Measurements from ENCODE around the gene KCNF1.

The KCNF1 gene

DNA sequence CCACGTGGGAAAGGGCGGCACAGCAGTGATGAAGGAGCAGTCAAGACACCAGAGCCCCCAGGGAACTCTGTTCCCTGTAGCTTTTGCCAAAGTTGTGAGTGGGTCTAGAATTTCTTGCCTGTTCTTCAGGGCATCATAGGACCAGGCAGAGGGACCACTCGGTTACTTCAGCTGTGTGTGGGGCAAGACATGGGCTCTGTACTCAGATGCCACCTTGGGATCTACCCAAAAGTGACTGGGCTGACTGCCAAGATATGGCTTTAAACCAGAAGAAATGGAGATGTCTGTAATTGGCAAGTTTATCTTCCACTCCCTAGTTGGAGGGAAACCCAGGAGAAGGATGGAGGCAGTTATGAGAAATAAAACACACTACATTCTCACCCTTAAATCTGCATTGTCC is 29.6 kb downstream of the KCNF1 start:
- Histone ChIP-seq H3K27ac (ENCODE audit: low read length) (no peak overlapping the region), H2AFZ (ENCODE audit: low read depth, low read length) (no peak overlapping the region)

DNA sequence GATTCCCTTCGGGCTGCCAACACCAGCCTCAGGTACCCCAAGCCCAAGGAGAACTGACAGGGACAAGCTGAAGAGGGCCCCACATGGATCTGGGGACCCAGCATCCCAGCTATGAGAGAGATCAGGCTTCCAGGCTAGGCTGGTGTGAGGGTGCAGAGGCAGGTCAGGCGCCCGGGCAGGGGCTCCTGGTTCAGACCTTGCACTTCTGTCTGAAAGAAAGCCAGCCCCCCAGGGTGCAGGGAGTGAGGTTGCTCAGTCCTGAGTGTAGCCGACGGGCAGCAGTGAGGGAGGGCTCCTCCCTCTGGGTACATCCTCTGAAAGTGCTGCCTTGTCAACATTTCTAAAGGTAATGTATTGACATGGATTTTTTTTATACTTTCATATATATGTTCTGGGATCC is 33.1 kb downstream of the KCNF1 start:
- H3K4me3 ChIP-seq (ENCODE audit: low read depth in 1 of 2, low read length in 2 of 2): no peak overlapping the region
- DNase-seq: no peak
- no peak for ATAC-seq (ENCODE audit: insufficient read depth, low read depth)
- H3K27ac ChIP-seq (ENCODE audit: low read length): no peak overlapping the region
- H3K9ac ChIP-seq (ENCODE audit: low read depth, low read length): no peak overlapping the region
- no peak overlapping the region for H3K4me2 ChIP-seq (ENCODE audit: insufficient read depth, low read length)
- no peaks in the 10 kb centered on the region for H3K27me3 ChIP-seq (ENCODE audit: insufficient read depth, low read length, poor library complexity)
- no peak overlapping the region for H2AFZ ChIP-seq (ENCODE audit: low read depth, low read length)
- H3K36me3 ChIP-seq (ENCODE audit: insufficient read depth, low read length): no peaks in the 10 kb centered on the region
- H3K4me1 ChIP-seq (ENCODE audit: insufficient read depth, low read length): no peaks in the 10 kb centered on the region
- no peaks in the 10 kb centered on the region for H3K9me3 ChIP-seq (ENCODE audit: insufficient read depth, low read length, severe bottlenecking)
- no peaks in the 10 kb centered on the region for H3K79me2 ChIP-seq (ENCODE audit: insufficient read depth, low read length)
- TF ChIP-seq EZH2 (IDR thresholded peaks at IDR 0.05; ENCODE audit: borderline replicate concordance, low read depth, low read length, severe bottlenecking): no peak
- H4K20me1 ChIP-seq (ENCODE audit: insufficient read depth, low read length): no peaks in the 10 kb centered on the region

More for the DNA sequence above, 29.6 kb downstream of the KCNF1 start:
- Histone ChIP-seq H4K20me1 (ENCODE audit: insufficient read depth, low read length) (no peaks in the 10 kb centered on the region), H3K36me3 (ENCODE audit: insufficient read depth, low read length) (no peaks in the 10 kb centered on the region), H3K4me2 (ENCODE audit: insufficient read depth, low read length) (no peak overlapping the region), H3K9me3 (ENCODE audit: insufficient read depth, low read length, severe bottlenecking) (peaks cover 7% of the 10 kb centered on the region), H3K4me1 (ENCODE audit: insufficient read depth, low read length) (no peaks in the 10 kb centered on the region), H3K9ac (ENCODE audit: low read depth, low read length) (no peak overlapping the region), H3K4me3 (ENCODE audit: low read depth in 1 of 2, low read length in 2 of 2) (no peak overlapping the region), H3K27me3 (ENCODE audit: insufficient read depth, low read length, poor library complexity) (no peaks in the 10 kb centered on the region), H3K79me2 (ENCODE audit: insufficient read depth, low read length) (no peaks in the 10 kb centered on the region)
- ATAC-seq (ENCODE audit: insufficient read depth, low read depth) (no peak), DNase-seq (no peak)
- TF ChIP-seq, protein P1, sequence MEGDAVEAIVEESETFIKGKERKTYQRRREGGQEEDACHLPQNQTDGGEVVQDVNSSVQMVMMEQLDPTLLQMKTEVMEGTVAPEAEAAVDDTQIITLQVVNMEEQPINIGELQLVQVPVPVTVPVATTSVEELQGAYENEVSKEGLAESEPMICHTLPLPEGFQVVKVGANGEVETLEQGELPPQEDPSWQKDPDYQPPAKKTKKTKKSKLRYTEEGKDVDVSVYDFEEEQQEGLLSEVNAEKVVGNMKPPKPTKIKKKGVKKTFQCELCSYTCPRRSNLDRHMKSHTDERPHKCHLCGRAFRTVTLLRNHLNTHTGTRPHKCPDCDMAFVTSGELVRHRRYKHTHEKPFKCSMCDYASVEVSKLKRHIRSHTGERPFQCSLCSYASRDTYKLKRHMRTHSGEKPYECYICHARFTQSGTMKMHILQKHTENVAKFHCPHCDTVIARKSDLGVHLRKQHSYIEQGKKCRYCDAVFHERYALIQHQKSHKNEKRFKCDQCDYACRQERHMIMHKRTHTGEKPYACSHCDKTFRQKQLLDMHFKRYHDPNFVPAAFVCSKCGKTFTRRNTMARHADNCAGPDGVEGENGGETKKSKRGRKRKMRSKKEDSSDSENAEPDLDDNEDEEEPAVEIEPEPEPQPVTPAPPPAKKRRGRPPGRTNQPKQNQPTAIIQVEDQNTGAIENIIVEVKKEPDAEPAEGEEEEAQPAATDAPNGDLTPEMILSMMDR (IDR thresholded peaks at IDR 0.05; ENCODE audit: borderline replicate concordance, extremely low read depth, low read length, poor library complexity, severe bottlenecking): no peak
- TF ChIP-seq EZH2 (IDR thresholded peaks at IDR 0.05; ENCODE audit: borderline replicate concordance, low read depth, low read length, severe bottlenecking): no peak

DNA sequence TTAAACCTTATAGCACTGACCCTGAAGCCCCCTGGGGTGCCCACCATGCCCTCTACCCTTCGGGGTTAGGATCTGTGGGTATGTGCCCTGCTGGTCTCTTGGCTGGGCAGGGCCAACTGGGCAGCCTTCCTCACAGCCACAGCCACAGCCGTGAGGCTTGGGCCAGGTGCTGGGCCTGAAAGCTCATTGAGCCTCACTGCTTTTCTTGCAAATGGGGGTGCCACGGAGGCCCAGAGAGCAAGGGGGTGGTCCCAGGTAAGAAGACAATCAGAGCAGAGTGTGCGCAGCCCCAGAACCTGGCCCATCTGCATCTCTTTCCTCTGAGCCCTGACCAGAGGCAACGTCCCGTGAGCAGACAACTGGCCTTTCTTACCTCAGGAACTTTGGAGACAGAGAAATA is 34.7 kb downstream of the KCNF1 start:
- no peaks in the 10 kb centered on the region for H3K27me3 ChIP-seq (ENCODE audit: insufficient read depth, low read length, poor library complexity)
- H3K9me3 ChIP-seq (ENCODE audit: insufficient read depth, low read length, severe bottlenecking): peaks cover 1% of the 10 kb centered on the region
- no peak overlapping the region for H3K27ac ChIP-seq (ENCODE audit: low read length)
- no peaks in the 10 kb centered on the region for H3K36me3 ChIP-seq (ENCODE audit: insufficient read depth, low read length)
- ATAC-seq (ENCODE audit: insufficient read depth, low read depth) (no peak), DNase-seq (no peak)
- no peaks in the 10 kb centered on the region for H4K20me1 ChIP-seq (ENCODE audit: insufficient read depth, low read length)
- no peak overlapping the region for H3K9ac ChIP-seq (ENCODE audit: low read depth, low read length)
- H2AFZ ChIP-seq (ENCODE audit: low read depth, low read length): no peak overlapping the region
- TF ChIP-seq EZH2 (IDR thresholded peaks at IDR 0.05; ENCODE audit: borderline replicate concordance, low read depth, low read length, severe bottlenecking): no peak
- TF ChIP-seq, protein P1 (IDR thresholded peaks at IDR 0.05; ENCODE audit: borderline replicate concordance, extremely low read depth, low read length, poor library complexity, severe bottlenecking): no peak
- H3K4me1 ChIP-seq (ENCODE audit: insufficient read depth, low read length): no peaks in the 10 kb centered on the region
- no peak overlapping the region for H3K4me2 ChIP-seq (ENCODE audit: insufficient read depth, low read length)
- no peaks in the 10 kb centered on the region for H3K79me2 ChIP-seq (ENCODE audit: insufficient read depth, low read length)
- H3K4me3 ChIP-seq (ENCODE audit: low read depth in 1 of 2, low read length in 2 of 2): no peak overlapping the region

DNA sequence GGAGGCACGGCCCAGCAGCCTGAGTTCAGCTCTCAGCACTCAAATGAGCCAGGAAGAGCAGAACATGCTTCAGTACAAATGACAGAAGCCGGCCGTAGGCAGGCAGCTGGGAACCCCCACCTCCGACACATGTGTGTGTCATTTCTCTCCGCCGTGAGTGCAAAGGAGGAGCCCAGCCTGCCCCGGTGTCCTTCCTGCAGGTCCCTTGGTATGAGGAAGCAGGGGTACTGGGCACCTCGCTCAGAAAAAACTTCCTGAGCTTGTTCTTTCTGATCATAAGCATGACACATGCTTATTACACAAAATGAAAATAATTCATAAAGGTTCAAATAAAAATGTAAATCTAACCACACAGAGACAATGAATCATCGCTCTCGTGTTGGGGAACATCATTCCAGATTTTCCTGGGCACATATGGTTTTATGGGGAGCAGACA is 35.3 kb downstream of the KCNF1 start:
- no peak overlapping the region for H3K4me2 ChIP-seq (ENCODE audit: insufficient read depth, low read length)
- no peaks in the 10 kb centered on the region for H4K20me1 ChIP-seq (ENCODE audit: insufficient read depth, low read length)
- no peaks in the 10 kb centered on the region for H3K27me3 ChIP-seq (ENCODE audit: insufficient read depth, low read length, poor library complexity)
- H3K4me3 ChIP-seq (ENCODE audit: low read depth in 1 of 2, low read length in 2 of 2): no peak overlapping the region
- ATAC-seq (ENCODE audit: insufficient read depth, low read depth) (no peak), DNase-seq (no peak)
- H3K9me3 ChIP-seq (ENCODE audit: insufficient read depth, low read length, severe bottlenecking): peaks cover 6% of the 10 kb centered on the region
- H3K27ac ChIP-seq (ENCODE audit: low read length): no peak overlapping the region
- H3K4me1 ChIP-seq (ENCODE audit: insufficient read depth, low read length): no peaks in the 10 kb centered on the region
- TF ChIP-seq, protein P1 (IDR thresholded peaks at IDR 0.05; ENCODE audit: borderline replicate concordance, extremely low read depth, low read length, poor library complexity, severe bottlenecking): no peak
- TF ChIP-seq EZH2 (IDR thresholded peaks at IDR 0.05; ENCODE audit: borderline replicate concordance, low read depth, low read length, severe bottlenecking): no peak
- no peaks in the 10 kb centered on the region for H3K36me3 ChIP-seq (ENCODE audit: insufficient read depth, low read length)
- no peak overlapping the region for H3K9ac ChIP-seq (ENCODE audit: low read depth, low read length)
- H3K79me2 ChIP-seq (ENCODE audit: insufficient read depth, low read length): no peaks in the 10 kb centered on the region
- H2AFZ ChIP-seq (ENCODE audit: low read depth, low read length): no peak overlapping the region

Data from DND-41 (cell line).